Measurements from ENCODE around the gene GID4. TPM values are rescaled to one million over a fixed set of nuclear protein-coding genes. Genes with fewer than 3 reads are reported as not detected.

GID4 gene
- total and polyA plus RNA-seq, 2 of the 4 experiments (the other 2 are of a cell fraction), result 3.9 to 5.6 TPM

DNA sequence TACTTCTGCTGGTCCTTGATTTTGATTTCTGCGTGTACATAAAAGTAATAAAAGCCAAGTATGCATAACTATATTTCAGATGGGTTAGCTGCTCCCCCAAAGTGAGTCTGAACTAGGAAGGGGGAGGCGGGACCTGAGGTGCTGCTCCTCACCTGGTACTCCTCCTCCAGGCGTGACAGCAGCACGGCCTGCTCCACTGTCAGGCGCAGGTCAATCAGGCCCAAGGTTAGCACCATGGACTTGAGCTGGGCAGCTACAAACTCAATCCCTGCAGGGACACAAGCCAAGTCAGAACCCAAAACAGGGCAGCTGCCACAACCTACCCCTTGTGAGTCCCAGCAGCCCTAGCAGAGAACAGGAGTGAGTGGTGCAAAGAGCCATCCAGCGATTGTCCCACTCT, 18.2 kb upstream of the GID4 start:
- H3K4ac ChIP-seq (ENCODE audit: low read depth, low read length), result no peak overlapping the region
- no peak overlapping the region for H2BK120ac ChIP-seq (ENCODE audit: low read depth, low read length)
- peaks cover 0 to 16% of the 10 kb centered on the region in 2 experiments; a peak in 1 of 4 replicates for H3K79me1 ChIP-seq (ENCODE audit: low read depth in 1 of 2, low read length in 2 of 2)
- H4K8ac ChIP-seq (ENCODE audit: low read depth in 2 of 2, low read length in 2 of 2), result no peak overlapping the region
- no peak overlapping the region for H2AK9ac ChIP-seq (replicated peaks; ENCODE audit: low read depth, low read length, poor library complexity)
- H4K5ac ChIP-seq (ENCODE audit: low read depth, low read length), result no peak overlapping the region
- dilution Hi-C loops (cut with HindIII; ENCODE audit: low sequenced_read_pairs, unreplicated experiment), result no loop called here
- no peak overlapping the region for H4K91ac ChIP-seq (ENCODE audit: insufficient read depth, low read depth, low read length)
- no peak overlapping the region for H3K56ac ChIP-seq (ENCODE audit: extremely low read depth, insufficient read depth, low read length)
- no peaks in the 10 kb centered on the region for H3K27me3 ChIP-seq (ENCODE audit: control insufficient read depth, insufficient read depth, low read length)
- H3K23ac ChIP-seq (ENCODE audit: low read depth, low read length), result no peak overlapping the region
- H2AK5ac ChIP-seq (ENCODE audit: low read depth, low read length), result no peak overlapping the region
- no peak overlapping the region for H3K27ac ChIP-seq (ENCODE audit: insufficient read depth, low read length)
- no peak for DNase-seq
- no TSS peak for BruUV-seq (replicated peaks)
- peaks cover 10% of the 10 kb centered on the region for H3K36me3 ChIP-seq (ENCODE audit: control insufficient read depth, insufficient read depth, low read length)
- no peaks in the 10 kb centered on the region for H4K20me1 ChIP-seq (ENCODE audit: insufficient read depth, low read length)
- no peak overlapping the region for H3K9ac ChIP-seq (ENCODE audit: low read depth, low read length)
- ChIA-PET CTCF (no interaction called here), POLR2A (ENCODE audit: unreplicated experiment) (no interaction called here)
- H3K4me3 ChIP-seq (ENCODE audit: insufficient read depth, low read depth, low read length), result no peak overlapping the region
- H3K9me3 ChIP-seq (ENCODE audit: control insufficient read depth, insufficient read depth, low read length), result no peaks in the 10 kb centered on the region
- no CpG with 5 or more reads among the region's 6 CpGs for WGBS, 2 experiments (ENCODE audit: extremely low coverage in 2 of 2, insufficient read length in 1 of 2)
- no peak overlapping the region for H2BK20ac ChIP-seq (ENCODE audit: low read depth, low read length)
- in situ Hi-C loops (cut with MboI; ENCODE audit: low sequenced_read_pairs), result no loop called here
- no peak overlapping the region for H3K14ac ChIP-seq (replicated peaks; ENCODE audit: low read depth, low read length)
- no peak for TF ChIP-seq CTCF (conservative IDR thresholded peaks at IDR 0.05; ENCODE audit: low read depth, low read length)
- TF ChIP-seq, protein P1, sequence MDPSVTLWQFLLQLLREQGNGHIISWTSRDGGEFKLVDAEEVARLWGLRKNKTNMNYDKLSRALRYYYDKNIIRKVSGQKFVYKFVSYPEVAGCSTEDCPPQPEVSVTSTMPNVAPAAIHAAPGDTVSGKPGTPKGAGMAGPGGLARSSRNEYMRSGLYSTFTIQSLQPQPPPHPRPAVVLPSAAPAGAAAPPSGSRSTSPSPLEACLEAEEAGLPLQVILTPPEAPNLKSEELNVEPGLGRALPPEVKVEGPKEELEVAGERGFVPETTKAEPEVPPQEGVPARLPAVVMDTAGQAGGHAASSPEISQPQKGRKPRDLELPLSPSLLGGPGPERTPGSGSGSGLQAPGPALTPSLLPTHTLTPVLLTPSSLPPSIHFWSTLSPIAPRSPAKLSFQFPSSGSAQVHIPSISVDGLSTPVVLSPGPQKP (IDR thresholded peaks at IDR 0.05; ENCODE audit: borderline replicate concordance, low read depth, low read length), result no peak
- TF ChIP-seq RCOR1 (IDR thresholded peaks at IDR 0.05; ENCODE audit: insufficient replicate concordance, low read length), result no peak
- TF ChIP-seq FOS (IDR thresholded peaks at IDR 0.05; ENCODE audit: low read depth, low read length), result no peak
- TF ChIP-seq CHD1 (IDR thresholded peaks at IDR 0.05; ENCODE audit: low read depth, low read length), result no peak
- no peak for TF ChIP-seq MAFK (IDR thresholded peaks at IDR 0.05; ENCODE audit: low read depth, low read length)
- peaks cover 15% of the 10 kb centered on the region; the same call in 1 of the 2 replicates for H3K9me1 ChIP-seq (ENCODE audit: insufficient read depth, low read length)
- no peak overlapping the region for H2AFZ ChIP-seq (replicated peaks; ENCODE audit: low read length, poor library complexity)
- no peak overlapping the region for H2BK5ac ChIP-seq (ENCODE audit: low read depth, low read length, poor library complexity, severe bottlenecking)
- intact Hi-C loops (cut with micrococcal nuclease), result no loop called here
- no peak overlapping the region for H2BK15ac ChIP-seq (ENCODE audit: low read depth, low read length)
- H3K18ac ChIP-seq (ENCODE audit: low read depth, low read length), result no peak overlapping the region
- H3K4me2 ChIP-seq (ENCODE audit: low read depth, low read length), result no peak overlapping the region
- no peak for ATAC-seq (ENCODE audit: low read depth)
- H3K4me1 ChIP-seq (ENCODE audit: control insufficient read depth, insufficient read depth, low read length), result peaks cover 6% of the 10 kb centered on the region; the same call in 1 of the 2 replicates

All from IMR-90 (cell line).